ENCODE data around the gene MCM8. TPM values are rescaled to one million over a fixed set of nuclear protein-coding genes. Genes with fewer than 3 reads are reported as not detected.

The MCM8 gene
- total RNA-seq: 3.9 and 12.0 TPM in 2 replicates

DNA sequence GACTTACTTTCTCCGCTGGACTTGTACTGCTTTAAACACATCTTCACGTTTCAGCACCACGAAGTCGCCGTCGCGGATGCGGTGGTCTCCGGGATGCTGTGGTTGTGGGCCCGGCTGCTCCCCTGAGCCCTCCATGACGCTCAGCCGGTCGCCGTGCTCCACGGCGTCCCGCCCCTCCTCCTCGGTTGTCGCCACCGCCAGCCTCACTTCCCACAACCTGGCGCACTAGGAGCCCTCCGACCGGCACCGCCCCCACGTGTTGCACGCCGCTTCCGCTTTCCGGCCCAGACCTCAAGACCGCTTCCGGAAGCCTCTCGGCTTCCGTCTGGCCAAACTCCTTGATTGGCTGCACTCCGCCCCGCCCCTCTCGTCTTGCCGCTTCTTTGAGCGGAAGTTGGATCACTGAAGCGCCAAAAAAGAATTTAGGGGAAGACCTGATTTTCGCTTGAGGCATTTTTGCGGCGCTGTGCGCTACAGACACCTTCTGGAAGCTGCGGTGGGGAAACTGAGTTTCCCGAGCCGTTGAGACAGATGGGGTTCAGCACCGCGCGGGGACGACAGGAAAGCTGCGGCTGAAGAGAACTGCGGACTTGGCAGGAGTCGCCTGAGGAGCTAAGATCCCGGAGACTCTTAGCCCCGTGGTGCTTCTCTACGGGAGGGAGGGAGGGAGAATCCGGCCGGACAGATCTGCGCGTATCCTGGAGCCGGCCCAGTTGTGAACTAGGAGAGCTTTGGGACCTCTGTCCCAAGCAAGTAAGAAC is at the start of gene MCM8, which contains the start of gene TRMT6:
Gene MCM8 (plus strand): TSS at position 382 of the 761 bp plus-strand sequence. CDS start 1,364 bp downstream, outside the sequence.
Gene TRMT6 (minus strand): TSS at position 263 of the 761 bp plus-strand sequence. CDS start 128 bp downstream, at position 135.

Other genes with a start within 250 kb of the MCM8 start
- gene SHLD1, start 200.3 kb upstream of the MCM8 start, total RNA-seq: 0.74 and 2.7 TPM in 2 replicates
- gene CHGB, start 39.1 kb upstream of the MCM8 start, total RNA-seq: under 0.01 and 0.18 TPM in 2 replicates
- gene TRMT6, start 119 bp upstream of the MCM8 start, total RNA-seq: 5.3 and 15.2 TPM in 2 replicates
- 37.1 and 45.2 TPM in 2 replicates for gene CRLS1, start 55.5 kb downstream of the MCM8 start, total RNA-seq
- gene LRRN4, start 103.4 kb downstream of the MCM8 start, total RNA-seq: 0.14 TPM in 1 of 2 replicates, not detected in the other
- 3.0 and 10.9 TPM in 2 replicates for gene FERMT1, start 172.4 kb downstream of the MCM8 start, total RNA-seq

Data from smooth muscle cell of the umbilical artery (primary cell).